HG02759 (cell line): ENCODE measurements around the gene WBP1L.
"Not testable (repeated sequence)": the region's sequence is repeated elsewhere in the genome, so short reads cannot be mapped to it uniquely, and the experiment has no call there.

ENCODE experiments used
- ATAC-seq: cut with Tn5 transposase; IDR thresholded peaks from one replicate; pipeline ENCODE4 v1.9.1; 2021; ENCODE audit warnings: mild to moderate bottlenecking, moderate library complexity; ENCODE audit not compliant: unreplicated experiment

The WBP1L gene

DNA sequence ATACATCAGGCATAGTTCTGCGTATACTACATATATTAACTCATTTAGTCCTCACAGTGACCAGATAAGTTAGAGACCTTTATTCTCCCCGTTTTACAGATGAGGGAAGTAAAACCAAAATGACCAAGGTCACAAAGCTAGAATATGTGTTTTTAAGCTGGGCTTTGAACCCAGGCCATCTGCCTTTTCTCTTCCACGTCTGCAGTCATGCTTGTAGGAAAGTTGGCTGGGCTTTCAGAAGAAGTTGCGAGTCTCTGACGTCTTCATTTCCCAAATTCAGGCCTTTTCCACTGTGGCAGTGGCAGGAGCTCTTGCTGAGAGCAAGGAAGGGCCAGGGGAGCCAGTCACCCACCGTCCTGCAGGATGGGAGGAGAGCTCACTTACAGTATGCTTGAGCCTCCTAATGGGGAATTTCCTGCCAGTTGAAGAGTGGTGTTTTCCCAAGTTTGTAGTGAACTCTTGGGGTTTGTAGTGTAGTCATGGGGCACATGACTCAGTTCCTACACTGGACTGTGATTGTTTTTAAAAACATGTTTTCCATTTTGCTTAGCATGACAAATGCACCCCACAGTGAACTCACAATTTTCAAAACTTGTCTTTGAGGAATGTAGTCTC is 59.3 kb downstream of the WBP1L start:
- no peak for ATAC-seq

DNA sequence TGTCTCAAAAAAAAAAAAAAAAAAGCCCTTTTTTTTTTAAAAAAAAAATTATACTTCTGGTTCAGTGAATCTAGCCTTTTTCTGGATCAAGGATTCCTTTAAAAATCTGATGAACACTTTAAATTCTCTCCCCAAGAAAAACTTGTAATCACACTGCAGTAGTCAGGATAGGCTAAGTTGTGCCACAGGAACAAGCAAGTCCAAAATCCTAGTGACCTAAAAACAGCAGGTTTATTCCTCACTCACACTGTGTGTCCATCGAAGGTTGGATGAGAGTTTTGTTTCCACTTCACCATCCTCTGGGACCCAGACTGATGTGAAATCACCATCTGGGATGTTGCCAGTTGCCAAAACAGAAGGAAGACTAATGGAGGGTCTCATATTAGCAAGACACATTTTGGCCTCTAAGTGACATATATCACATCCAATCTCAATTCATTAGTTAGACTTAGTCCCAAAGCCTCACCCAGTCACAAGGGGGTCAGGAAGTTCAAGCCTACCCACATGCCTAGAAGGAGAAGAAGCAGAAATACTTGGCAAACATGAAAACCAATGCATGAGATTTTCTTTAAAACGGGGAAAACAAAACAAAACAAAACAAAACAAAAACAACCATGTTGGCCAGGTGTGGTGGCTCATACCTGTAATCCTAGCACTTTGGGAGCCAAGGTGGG is 60.8 kb downstream of the WBP1L start:
- no peak for ATAC-seq

DNA sequence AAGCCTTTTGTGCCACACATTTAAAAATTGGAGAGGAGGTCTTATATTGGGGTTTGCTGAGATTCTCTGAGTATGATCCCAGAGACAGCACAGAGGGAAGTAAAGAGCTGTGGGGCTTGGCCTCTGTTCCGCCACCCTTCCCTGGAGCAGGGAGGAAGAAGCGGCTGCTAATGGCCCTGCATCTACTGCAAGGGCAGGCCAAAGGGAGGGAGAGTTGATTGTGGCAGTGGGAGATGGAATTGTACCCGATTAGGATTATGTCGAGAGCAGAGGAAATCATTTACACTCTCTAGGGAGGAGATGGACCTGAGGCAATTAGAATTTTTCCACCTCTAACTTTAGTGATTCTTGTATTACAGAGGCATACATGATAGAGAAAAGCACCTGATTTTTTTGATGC is 64.6 kb downstream of the WBP1L start:
- no peak for ATAC-seq

DNA sequence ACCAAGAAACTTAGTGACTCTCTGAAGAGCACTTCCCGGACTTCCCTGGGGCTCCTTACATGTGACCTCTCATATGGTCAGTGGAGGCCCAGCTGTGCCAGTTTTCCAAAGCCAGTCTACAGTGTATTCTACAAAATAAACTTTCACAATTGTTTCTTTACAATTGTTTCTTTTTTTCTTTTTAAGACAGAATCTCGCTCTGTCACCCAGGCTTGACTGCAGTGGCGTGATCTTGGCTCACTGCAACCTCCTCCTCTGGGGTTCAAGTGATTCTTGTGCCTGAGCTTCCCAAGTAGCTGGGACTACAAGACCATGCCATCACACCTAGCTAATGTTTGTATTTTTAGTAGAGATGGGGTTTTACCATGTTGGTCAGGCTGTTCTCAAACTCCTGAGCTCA is 67.6 kb downstream of the WBP1L start:
- ATAC-seq: no peak

DNA sequence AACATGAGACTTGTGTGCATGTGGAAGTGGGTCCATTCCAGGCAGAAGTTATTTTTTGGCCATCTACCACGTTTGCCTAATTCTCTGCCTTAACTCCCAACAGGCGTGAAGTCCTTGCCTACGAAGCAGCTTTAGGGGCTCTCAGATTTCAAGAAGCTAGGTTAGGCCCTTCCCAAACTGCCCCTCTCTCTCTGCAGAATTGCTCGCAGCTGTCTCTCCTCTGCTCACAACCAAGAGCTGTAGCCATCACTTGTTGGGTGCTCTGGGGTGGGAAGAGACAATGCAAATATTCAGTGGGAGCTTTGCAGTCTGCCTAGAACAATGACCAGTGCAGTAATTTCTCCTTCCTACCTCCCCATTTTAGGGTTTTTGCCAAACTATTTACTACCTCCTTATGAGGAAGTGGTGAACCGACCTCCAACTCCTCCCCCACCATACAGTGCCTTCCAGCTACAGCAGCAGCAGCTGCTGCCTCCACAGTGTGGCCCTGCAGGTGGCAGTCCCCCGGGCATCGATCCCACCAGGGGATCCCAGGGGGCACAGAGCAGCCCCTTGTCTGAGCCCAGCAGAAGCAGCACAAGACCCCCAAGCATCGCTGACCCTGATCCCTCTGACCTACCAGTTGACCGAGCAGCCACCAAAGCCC is 68.6 kb downstream of the WBP1L start:
- ATAC-seq: peak; percentile 47

DNA sequence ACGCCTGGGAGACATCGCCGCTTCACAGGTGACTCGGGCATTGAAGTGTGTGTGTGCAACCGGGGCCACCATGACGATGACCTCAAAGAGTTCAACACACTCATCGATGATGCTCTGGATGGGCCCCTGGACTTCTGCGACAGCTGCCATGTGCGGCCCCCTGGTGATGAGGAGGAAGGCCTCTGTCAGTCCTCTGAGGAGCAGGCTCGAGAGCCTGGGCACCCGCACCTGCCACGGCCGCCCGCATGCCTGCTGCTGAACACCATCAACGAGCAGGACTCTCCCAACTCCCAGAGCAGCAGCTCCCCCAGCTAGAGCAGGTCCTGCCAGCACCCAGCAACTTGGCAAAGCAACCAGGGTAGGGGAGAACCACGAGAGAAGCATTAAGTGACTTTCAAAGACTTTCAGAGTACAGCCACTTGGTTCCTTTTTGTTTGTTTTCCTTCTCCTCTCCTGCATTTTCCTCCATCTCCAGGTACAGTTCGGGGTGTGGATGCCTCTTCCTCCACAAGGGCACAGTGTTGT is 69.3 kb downstream of the WBP1L start:
- no peak for ATAC-seq

DNA sequence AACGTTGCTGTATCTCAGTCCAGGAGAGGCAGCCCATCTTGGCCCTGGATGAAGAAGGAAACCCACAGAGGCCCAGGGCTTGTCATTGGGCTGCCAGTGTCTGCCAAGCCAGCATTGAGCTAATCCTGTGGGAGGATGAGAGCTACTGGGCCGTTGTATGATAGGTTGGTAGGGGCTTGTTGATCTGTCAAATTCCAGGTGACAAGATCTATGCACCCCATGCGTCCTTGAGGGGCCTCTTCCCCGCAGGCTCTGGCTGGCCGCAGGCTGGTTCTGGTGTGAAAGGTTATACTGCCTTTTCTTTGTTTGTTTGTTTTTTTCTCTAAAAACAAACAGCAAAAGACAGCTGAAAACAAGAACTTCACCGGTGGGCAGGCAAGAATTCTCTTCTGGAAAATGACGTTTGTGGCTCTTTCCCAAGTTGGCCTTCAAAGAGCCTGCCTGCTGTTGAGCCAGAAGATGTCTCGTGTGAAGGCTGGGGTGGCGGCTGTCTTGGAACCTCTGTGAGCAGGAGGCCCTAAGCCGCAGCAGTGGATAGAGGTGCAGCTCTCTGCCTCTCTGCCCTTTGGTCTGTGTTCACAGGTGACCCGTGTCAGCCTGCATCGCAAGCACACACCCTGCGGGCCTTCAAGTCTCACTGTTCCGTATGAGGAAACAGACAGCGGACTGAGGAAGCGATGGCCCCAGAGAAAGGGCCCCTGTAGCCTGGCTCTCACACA is 70.1 kb downstream of the WBP1L start:
- no peak for ATAC-seq

DNA sequence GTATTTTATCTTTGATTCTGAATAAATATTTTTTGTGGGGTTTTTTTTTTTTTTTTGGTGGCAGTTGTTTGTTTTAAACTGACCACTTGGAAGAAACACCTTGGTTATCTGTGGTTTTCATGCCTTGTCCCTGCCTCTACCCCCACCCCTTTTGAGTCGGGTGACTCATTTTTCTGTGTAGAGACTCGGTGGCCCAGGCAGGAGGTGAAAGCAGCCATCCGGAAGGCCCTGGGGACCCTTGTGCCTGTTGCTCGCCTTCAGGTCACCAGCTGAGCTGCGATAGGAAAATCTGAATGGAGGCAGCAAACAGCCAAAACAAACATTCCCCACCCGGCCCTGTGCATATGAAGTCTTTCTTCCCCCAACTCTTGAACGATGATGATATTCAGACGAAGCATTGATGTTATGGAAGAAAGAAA is 70.7 kb downstream of the WBP1L start:
- no peak for ATAC-seq

DNA sequence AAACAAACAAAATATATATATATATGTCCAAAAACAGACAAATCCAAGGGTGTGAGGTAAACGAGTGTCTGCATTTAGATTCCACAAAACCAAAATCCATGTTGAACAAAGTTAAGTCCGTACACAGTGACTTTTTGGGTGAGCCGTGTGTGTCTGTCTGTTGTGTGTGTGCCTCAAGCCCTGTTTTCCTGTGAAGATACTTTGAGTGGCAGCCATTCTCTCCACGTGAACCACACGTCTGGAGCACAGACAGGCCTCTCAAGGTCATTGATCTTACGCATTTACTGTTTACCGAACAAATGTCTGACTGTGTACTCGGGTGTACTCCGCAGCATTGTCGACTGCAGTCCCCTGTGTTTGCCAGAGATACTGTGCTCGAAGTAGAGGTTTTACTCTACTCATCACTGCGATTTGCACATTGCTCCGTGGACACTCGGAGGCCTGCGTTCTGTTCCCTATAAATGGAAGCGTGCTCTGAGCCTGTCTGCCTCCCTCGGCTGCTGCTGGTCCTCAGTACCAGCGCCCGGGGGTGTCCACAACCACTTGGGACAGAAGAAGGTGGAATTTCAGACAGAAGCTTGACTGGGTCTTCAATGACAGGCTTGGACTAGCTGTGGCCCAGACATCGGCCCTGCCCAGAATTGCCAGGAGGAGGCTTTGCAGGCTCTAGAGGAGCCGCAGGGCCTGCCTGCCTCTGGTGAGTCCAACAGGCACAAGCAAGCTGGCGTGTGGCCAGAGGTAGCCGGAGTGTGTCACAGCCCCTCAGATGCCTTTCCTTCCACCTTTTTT is 71.3 kb downstream of the WBP1L start:
- ATAC-seq: no peak

DNA sequence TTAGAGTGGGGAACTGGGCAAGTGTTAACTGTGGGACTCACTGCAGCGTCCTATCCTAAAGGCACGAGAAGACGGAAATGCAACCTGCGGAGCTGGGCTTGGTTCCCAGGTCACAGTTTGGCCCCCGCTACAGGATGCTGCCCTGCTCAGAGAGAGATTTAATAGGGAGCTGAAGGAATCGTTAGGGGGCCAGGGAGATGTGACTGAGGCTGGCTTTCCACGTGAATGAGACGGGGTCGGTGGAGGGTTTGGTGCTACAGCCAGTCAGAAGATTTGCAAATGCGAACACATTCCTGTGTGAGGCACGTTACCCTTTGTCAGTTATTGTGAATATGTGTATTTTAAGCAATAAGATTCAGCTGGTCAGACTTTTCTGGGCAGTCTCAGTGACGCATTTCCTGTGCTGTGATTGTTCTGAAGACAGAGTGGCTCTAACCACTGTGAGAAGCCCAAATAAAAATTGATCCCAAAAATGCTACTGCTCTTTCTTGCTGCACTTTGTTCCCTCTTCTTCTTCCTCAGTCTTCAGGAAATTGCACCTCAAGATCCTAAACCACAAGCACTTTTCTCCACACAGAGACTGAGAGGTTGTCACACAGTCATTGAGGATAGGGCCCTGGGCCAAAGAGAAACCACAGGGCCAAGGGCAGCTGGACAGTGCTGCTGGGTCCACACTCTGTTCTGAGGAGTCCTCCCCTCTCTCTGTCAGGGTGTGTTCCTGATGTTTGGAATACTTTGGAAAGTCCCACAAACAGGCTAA is 72.2 kb downstream of the WBP1L start:
- ATAC-seq: no peak

DNA sequence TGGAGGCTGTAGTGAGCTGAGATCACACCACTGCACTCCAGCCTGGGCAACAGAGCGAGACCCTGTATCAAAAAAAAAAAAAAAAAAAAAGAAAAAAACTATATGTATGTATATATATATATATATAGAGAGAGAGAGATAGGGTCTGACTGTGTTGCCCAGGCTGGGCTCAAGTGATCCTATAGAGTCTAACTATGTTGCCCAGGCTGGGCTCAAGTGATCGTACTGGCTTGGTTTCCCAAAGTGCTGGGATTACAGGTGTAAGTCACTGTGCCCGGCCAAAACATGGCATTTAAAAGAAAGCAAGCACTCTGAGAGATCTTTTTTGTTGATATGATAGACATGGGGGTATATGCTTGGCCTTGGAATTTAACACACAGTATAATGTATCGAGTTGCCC is 73.4 kb downstream of the WBP1L start:
- no peak for ATAC-seq

DNA sequence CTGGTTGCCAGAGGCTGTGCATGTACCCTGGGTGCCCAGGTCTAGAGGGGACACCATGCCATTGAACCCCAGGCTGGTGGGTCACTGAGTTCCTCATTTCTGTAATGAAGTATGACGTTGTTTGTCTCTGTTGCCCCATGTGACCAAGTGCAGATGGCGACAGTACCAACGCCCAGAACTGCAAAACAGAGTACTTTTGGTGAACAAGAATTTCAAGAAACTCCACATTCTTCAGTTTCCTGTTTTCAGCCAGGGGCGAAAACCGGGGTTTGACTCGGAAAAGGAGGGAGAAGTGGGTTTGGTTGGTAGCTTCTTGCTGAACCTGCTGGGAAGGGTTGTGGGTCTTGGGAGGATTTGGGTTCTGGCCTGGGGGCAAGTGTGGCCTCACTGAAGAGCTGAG is 75.3 kb downstream of the WBP1L start:
- ATAC-seq: no peak

DNA sequence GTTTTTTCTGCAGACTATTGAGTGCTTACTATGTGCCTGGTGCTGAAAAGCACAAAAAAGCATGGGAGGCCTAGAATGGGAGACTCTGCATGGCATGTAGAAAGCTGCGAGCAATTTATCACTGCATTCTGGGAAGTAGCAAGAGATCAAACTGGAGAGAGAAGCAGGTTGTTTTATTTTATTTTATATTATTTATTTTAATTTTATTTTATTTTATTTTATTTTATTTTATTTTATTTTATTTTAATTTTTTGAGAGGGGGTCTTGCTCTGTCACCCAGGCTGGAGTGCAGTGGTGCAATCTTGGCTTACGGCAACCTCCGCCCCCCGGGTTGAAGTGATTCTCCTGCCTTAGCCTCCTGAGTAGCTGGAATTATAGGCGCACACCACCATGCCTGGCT is 76.3 kb downstream of the WBP1L start:
- ATAC-seq: not testable (repeated sequence)

DNA sequence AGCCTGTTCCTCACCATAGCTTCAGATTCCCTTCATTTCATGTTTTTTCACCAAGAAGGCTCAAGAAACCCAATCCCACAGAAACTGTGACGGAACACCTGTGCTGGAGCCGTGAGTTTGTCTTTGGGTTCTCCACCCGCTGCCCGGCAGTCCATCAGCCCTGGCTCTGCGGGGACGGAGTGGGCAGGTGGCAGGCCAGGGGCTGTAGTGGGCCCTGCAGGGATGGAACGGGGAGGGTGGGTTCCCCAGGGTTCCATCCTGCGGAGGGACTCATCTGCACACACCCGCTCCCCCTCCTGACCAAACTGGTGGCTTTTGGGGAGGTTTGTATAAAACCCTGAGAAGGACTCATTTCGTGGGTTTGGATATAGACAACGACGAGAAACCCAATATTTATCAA is 78.5 kb downstream of the WBP1L start:
- ATAC-seq: no peak

DNA sequence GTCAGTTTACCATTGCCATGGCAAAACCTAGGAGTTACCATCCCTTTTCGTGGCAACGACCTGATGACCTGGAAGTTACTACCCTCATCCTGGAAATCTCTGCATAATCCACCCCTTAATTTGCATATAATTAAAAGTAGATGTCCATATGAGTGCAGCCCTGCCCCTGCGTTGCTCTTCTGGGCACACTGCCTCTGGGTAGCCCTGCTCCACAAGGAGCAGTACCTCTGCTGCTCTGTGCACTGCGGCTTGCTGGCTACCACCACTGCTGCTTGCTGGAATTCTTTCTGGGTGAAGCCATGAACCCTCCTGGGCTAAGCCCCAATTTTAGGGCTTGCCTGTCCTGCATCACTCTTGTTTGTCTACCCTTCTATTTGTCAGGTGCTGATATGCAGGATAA is 80.9 kb downstream of the WBP1L start:
- ATAC-seq: no peak

DNA sequence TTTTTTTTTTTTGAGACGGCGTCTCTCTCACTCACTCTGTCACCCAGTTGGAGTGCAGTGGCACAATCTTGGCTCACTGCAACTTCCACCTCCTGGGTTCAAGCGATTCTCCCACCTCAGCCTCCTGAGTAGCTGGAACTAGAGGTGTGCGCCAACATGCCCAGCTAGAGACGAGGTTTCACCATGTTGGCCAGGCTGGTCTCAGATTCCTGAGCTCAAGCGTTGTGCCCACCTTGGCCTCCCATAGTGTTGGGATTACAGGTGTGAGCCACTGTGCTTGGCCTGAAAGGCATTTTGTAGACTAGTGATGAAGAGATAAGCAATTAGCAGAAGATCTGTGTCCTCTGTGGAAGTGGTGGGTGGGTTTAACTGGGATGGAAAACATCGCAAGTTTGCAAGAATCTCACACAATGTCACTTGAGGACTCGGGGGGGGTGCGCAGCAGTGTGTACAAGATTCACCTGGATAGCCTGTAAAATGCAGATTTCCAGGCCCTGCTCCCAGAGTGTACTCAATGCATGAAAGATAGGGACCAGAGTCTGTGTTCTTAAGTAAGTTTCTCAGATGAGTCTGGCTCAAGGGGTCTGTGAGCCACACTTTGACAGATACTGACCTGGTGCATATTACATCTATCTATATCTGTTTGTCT is 82.5 kb downstream of the WBP1L start:
- no peak for ATAC-seq

DNA sequence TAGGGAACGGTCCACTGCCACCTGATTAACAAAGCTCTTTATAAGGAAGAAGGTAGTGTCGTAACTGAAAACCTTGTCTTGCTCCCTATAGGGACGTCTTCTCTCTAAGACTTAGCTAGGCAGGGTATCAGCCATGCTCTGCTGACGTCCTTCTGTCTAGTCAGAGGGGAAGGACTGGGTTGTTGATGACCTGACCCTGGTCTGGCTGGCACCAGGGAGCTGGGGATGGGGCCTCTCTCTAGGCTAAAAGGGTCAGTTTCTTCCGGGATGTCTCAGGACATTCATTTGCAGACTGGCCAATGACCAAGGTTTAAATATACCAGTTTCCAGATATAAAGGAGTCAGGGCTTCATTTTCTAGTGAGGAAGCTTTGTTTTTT is 83.8 kb downstream of the WBP1L start:
- ATAC-seq: no peak

DNA sequence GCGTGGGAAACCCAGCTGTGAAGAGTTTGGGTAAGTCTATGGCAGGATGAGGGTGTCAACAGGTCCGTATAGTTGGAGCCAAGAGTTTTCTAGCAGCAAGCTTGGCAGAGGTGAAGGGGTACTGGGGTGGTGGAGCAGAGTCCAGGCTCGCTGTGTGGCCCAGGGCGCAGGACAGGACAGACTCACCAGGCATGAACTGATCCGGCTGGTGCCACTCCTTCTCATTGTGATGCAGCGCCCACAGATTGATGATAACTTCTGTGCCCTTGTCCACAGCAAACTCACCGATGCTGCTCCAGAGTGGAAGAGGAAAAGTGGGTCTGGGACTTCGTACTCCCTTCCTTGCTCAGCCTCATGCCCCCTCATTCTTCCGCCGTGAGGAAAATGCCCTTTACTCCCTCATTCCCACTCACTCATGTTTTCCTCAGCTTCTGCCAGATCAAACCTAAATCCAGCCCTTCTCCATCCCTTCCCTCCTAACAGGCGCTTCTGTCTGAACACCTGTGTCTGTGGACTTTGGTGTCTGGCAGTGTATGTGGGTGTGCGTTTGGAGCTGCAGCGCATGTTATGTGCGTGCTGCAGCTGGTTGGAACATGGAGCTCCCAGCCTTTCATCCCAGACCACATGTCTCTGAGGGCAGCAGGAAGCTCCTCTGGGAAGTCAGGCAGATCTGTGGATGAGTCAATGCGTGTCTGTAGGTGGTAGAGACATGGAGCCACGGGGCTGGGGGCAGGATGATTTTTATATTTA is 87.7 kb downstream of the WBP1L start:
- no peak for ATAC-seq

DNA sequence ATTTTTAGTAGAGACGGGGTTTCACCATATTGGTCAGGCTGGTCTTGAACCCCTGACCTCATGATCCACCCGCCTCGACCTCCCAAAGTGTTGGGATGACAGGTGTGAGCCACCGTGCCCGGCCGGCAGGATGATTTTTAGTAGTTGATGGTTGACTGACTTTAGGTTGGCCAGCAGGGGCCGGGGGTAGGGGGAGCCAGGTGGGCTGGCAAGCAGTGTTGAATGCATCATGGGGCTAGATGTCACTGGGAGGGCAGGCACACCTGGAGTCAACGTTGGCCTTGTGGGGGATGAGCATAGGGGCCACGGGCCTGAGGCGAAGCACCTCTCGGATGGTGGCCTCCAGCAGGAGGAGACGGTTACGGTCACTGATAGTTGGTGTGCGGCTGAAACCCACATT is 88.5 kb downstream of the WBP1L start:
- no peak for ATAC-seq
